Hematopoietic multipotent progenitor cell treated with erythropoietin and hydrocortisone succinate and interleukin-3 and kit ligand, for 4 days (in vitro differentiated cells): ENCODE measurements around the gene ACOD1.
"Not testable (repeated sequence)": the region's sequence is repeated elsewhere in the genome, so short reads cannot be mapped to it uniquely, and the experiment has no call there.

Experiments
- DNase-seq: peaks from one replicate; pipeline ENCODE4 v3.0.0-alpha.2; 2015

The ACOD1 gene

DNA sequence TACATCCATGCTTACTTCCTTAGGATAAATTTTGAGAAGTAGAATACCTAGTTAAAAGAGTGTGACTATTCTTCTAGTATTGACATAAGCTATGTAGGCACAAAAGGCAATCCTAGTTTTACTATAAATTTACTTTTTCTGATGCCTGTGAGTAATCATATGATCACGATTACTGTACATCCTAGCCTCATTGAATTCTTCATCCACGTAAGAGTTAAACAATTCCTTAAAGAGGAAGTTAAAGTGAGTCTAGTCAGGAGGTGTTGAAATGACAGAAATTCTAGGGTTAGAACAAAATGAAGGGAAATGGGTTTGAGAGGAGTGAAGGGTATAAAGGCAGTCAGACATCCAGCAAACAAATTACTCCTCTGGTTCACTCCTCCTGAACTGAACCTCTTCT lies at the start of gene ACOD1:
ACOD1 (plus strand) TSS at position 363 of the 400 bp plus-strand sequence. CDS start 48 bp downstream, outside the sequence.
- peak; percentile 22 for DNase-seq

GRCh38 chr13:76899066-76899465 lies 49.2 kb upstream of the ACOD1 start:
- DNase-seq: not testable (repeated sequence)

DNA sequence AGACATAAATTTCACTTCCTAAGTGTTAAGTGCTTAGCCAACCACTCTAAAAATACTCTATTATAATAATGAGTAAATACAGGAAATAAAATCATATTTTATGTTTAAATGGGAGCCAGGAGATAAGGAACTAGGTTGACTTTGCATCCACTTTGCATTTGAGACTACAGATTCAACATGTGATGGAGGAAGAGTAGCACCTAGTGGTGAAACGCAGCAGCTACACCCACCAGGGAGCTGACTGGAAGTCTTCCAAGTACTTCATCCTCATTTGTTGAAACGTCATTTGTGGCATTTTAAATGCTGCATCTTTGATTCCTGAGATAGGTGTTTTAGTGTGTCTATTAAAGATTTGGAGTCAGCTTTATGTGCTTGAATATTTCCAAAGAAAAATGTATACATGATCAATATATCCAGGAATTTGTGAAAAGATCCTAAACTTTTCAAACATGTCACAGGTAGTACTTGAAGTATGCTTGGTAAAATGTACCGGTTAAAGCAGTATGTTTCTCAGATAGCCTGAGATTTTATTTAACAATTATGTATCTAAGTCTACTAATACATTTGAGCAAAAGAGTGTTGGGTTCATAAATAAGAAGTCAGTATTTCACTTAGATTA lies 44.7 kb upstream of the ACOD1 start:
- DNase-seq: peak; percentile 88

- DNase-seq: no peak
Measured at GRCh38 chr13:76904507-76904906, 43.8 kb upstream of the ACOD1 start.

- no peak for DNase-seq
Measured at GRCh38 chr13:76912476-76912875, 35.8 kb upstream of the ACOD1 start.

DNA sequence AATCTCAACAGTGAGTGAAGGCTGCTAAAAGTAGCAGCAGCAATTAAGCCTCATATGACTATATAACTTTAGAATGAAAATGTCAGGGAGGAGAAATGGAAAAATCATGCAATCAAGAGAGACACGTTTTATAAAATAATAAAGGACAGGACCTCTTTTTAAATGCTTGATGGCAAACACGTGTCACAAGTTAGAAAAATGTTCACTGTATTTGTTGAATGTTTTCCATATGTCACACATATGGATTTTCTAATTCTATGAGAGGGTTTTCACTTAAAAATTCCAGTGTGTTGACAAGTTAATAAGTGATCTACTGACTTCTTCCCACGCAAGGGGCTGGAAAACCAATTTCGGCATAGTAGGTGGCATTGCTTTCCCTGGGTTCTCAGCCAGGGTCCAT lies 34.4 kb upstream of the ACOD1 start:
- no peak for DNase-seq

DNA sequence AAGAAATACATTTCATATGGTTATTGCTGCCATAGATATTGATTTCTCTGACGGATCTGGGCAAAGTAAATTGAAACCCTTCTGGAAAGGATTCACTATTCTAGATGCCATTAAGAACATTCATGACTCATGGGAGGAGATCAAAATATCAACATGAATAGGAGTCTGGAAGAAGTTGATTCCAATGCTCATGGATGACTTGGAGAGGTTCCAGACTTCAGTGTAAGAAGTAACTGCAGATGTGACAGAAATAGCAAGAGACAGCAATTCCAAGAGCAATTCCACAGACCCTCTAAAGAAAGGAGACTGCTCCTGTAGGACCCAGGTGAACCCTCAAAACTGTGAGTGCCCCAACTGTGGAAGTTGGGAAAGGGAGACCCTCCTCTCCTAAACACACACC lies 31.2 kb upstream of the ACOD1 start:
- no peak for DNase-seq

DNA sequence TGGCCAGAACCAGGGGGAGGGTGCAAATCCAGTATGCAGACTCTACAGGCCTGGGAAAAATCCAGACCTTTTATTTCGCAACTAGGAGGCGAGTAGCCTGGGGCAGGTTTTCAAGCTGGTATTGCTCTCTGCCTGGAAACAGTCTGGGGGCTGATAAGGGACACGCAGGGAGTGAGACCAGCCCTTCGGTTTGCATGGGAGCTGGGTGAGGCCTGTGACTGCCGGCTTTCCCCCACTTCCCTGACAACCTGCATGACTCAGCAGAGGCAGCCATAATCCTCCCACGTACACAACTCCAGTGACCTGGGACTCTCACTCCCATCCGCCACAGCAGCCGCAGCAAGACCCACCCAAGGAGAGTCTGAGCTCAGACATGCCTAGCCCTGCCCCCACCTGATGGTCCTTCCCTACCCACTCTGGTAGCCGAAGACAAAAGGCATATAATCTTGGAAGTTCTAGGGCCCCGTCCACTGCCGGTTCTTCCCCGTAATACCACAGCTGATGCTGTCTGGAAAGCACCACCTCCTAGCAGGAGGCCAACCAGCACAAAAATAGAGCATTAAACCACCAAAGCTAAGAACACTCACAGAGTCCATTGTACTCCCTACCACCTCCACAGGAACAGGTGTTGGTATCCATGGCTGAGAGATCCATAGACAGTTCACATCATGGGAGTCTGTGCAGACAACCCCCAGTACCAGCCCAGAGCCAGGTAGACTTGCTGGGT lies 30.4 kb upstream of the ACOD1 start:
- peak; percentile 47 for DNase-seq

- DNase-seq: no peak
Measured at GRCh38 chr13:76921516-76921915, 26.8 kb upstream of the ACOD1 start.

DNA sequence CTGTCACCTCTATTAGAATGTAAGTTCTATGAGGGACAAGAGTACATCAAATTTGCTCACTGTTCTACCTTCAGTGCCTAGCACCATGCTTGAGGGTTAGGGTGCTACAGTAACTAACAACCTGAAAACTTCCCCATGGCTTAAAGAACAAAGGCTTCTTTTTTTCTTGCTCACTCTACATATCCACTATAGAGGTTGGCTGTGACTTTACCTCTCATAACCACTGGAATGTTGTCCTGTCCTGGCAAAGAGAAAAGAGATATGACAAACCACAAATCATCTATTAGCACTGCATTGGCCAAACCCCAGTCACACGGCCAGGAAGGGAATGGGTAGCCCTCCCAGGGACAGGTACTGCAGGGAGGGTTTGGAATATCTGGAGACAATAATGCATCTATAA lies 23.2 kb upstream of the ACOD1 start:
- DNase-seq: no peak

DNA sequence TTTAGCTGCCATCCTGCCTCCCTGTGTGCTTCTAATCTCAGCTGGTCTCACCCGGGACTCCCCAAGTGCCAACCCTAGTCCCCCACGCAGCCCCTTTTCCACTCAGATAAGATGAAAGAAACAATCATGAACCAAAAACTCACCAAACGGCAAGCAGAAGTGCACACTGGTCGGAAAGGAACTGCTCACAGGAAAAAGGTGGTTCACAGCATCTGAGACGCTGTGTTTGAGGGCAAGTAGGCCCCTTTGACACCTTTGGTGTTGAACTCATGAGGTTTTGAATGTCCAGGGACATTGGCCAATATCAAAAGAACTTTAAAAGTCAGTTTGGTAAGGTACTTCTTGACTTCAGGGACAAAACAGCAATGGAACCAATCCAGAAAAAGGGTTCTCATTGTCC lies 20.4 kb upstream of the ACOD1 start:
- no peak for DNase-seq

- DNase-seq: no peak
Measured at GRCh38 chr13:76928456-76928855, 19.9 kb upstream of the ACOD1 start.

DNA sequence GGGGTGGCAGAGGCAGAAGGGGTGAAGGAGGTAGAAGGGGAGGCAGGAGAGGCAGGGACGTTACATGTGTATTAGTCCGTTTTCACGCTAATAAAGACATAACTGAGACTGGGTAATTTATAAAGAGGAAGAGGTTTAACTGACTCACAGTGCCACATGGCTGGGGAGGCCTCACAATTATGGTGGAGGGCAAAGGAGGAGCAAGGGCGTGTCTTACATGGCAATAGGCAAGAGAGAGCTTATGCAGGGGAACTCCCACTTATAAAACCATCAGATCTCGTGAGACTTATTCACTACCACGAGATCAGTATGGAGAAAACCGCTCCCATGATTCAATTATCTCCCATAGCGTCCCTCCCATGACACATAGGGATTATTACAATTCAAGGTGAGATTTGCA lies 19.0 kb upstream of the ACOD1 start:
- no peak for DNase-seq

GRCh38 chr13:76929851-76930374 lies 18.4 kb upstream of the ACOD1 start:
- DNase-seq: no peak

GRCh38 chr13:76932076-76932475 lies 16.2 kb upstream of the ACOD1 start:
- DNase-seq: no peak

DNA sequence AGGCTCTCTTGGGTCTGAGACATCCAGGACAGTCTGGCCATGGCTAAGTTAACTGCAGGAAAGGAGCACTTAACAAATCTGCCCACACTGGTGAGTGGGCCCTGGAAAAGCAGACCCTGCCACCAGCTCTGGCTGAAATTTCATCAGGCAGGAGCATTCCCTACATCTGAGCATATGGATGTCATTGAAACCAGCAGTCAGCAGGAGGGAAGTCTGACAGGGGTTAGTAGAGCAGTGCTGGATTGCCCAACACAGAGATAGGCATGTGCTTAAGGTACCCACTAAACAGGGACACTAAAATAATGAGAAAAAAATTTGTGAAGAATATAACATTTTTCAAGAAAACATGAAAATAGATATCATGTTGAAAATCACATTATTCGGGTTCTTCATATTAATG lies 13.6 kb upstream of the ACOD1 start:
- DNase-seq: no peak

DNA sequence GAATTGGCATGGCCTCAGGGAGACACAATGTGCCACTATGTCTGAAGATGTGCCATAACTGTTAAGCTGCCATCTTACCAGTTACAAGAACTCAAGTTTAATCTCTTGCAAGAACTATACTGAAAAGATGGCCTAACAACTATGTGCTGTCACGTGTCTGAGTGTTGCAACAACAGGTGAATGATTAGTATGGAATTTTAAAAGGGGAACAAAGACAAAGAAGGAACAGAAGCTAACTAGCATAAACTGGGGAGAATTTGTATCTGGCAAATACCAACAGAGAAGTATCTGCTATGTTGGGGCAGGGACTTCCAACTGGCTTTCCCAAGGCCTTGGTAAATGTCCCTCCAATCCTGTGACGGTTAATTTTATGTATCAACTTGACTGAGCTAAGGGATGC lies 11.5 kb upstream of the ACOD1 start:
- DNase-seq: no peak

DNA sequence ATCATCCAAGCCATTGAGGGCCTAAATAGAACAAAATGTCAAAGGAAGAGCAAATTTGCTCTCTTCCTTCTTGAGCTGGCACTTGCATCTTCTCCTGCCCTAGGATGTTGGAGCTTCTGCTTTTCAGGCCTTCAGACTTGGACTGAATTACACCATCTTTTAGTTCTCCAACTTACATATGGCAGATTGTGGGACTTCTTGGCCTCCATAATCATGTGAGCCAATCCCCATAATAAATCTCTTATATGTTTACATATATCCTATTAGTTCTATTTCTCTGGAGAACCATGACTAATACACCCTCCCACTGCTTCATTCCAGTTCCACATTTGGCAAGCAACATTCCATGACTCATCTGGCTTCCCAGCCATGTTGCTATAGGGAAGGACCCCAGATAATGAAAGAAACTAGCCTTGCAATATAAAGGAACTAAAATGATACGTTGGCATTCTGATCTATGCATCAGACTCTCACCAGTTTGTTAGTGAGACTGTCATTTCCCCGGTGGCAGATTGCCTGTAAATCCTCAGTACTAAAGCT lies 11.0 kb upstream of the ACOD1 start:
- DNase-seq: no peak

GRCh38 chr13:76939215-76939614 lies 9.1 kb upstream of the ACOD1 start:
- DNase-seq: no peak

GRCh38 chr13:76942363-76942762 lies 5.9 kb upstream of the ACOD1 start:
- DNase-seq: no peak

DNA sequence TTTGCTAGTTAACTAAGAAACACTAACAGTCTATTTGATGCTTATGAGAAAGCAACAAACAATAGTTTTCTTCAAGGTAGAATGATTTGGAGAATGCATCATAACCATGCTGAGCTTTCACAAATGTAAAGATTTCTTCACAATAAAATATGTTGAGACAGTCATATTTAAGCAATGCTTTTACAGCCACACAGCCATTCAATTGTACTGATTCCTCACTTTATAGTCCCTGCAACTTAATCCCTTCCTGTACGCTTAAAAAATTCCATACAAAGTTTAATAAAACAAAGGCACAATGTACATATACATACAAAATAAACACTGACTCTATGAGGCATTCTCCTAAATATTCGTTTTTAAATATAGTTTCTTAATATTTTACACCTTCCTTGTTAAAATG lies 4.7 kb upstream of the ACOD1 start:
- no peak for DNase-seq

DNA sequence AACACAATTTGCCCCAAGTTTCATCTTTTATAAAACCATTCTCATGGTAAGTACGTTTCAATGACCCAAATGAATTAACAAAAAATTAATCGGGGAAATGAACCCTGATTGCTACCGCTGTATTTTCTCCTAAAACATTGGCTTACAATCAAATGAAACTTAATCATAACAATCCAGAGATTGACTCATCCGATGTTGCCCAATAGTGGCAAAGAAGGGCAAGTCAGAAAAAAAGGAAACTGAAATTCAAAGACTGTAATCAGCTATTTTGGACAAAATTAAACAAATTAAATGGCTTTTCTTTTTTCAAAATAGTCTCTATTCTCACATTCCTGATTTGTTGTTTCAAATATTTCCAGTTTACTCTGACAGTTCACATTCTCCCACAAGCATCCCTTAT lies 3.9 kb upstream of the ACOD1 start:
- peak; percentile 41 for DNase-seq

DNA sequence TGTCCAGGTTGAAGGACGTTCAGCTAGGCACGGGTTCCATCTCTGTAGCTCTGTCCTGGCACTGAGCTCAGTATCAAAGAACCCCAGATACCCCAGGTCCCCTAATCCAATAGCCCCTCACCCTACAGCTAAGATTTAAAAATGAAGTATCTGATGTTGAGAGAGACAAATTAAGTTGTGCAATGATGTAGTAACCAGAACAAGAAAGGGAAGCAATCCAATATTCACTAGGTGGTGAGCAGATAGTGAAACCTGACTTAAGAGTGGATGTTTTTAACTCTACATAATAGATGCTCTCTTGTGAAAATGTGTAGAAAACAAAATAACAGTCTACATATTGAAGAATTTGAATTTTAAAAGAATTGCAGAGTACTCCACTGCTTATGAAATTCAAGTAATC lies 1.8 kb downstream of the ACOD1 start:
- no peak for DNase-seq

GRCh38 chr13:76953968-76954367 lies 5.7 kb downstream of the ACOD1 start:
- DNase-seq: no peak
